Inferior parietal cortex (tissue), 1 donor: ENCODE data around the gene C21orf58.
"Not testable (repeated sequence)": the region's sequence is repeated elsewhere in the genome, so short reads cannot be mapped to it uniquely, and the experiment has no call there.

Experiments used
- DNase-seq: peaks from one replicate; pipeline ENCODE4 v3.0.0-alpha.2; 2016; ENCODE audit errors: extremely low spot score

Gene C21orf58

DNA sequence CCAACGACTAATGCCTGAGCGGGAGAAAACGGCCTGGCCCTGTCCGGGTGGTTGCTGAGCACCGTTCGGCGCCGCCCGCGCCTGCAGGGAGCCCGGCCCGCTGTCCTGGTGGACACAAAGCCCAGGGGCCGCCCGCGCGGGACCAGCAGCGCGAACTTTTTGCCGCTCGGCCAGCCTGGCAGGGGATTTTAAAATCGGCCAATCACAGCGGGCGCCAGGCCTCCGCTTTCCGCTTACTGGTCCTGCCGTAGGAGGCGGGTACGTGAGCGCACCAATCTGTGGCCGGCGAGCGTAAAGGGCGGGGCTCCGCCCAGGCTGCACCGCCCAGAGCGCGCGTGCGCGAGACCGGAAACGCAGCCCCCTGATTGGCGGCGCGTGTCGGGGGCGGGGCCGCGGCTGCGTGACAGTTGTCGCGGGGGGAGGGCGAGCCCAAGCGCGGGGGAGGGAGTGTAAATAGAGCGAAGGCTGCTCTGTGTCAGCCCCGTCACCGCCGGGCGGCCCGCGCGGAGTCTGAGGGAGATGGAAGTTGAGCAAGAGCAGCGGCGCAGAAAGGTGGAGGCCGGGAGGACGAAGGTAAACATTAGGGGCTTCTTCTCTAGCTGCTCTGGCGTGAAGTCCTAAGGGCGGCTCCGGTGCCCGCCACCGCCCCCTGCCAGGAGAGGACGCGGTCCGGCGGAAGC, at the start of gene C21orf58, which contains the start of gene PCNT:
Gene C21orf58, minus strand, starts transcription at position 161 of the 680 bp plus-strand sequence. CDS start 1,132 bp downstream, outside the sequence.
Gene PCNT, plus strand, starts transcription at position 447 of the 680 bp plus-strand sequence. Its CDS starts 73 bp downstream, at position 520.
- peak; percentile 97 for DNase-seq

DNA sequence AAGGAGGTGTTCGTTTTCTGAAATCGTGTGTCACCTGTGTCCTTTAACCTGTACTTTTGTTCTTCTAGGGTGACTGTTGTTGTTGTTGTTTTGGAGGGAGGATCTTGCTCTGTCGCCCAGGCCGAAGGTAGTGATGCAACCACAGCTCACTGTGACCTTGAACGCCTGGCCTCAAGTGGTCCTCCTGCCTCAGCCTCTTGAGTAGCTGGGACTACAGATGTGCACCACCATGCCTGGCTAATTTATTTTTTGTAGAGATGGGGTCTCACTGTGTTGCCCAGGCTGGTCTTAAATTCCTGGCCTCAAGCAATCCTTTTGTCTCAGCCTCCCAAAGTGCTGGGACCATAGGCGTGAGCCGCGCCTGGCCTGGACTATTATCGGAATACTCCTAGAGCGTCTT, 49.3 kb upstream of the C21orf58 start:
- DNase-seq = not testable (repeated sequence)

DNA sequence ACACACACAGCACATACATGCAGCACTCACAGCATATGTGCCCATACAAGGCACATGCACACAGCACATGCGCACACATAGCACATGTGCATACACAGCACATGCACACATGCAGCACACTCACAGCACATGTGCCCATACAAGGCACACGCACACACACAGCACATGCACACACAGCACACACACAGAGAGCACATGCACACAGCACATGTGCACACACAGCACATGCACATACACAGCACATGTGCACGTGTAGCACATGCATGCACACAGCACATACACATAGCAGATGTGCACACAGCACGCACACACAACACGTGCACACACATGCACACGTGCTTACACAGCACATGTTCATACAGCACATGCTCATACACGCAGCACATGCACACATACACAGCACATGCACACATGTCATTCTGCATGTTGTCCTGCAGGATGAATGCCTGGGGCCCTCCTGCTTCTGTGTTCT, 48.4 kb upstream of the C21orf58 start:
- no peak for DNase-seq

DNA sequence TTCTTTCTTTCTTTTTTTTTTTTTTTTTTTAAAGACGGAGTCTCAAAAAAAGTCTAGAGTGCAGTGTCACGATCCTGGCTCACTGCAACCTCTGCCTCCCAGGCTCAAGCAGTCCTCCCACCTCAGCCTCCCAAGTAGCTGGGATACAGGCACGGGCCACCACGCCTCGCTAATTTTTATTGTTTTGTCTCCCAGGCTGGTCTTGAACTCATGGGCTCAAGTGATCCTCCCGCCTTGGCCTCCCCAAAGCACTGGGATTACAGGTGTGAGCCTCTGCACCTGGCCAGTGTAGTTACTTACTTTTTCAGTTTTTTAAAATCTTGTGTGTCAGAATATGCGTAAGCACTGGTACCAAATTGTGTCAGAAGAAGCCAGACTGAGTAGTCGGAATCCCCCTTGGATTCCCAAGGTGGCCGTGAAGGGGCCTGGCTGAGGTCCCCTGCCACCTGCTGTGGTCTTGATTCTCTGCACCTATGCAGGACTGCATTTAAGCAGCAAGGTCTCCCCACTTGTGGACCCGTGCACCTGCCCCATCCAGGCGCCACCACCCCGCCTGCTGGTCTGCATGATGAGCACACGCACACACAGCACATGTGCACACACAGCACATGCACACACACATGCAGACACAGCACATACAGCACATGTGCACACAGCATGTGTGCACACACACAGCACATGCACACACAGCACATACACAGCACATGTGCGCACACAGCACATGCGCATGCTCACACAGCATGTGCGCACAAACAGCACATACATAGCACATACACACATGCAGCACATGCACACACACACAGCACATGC, 47.7 kb upstream of the C21orf58 start:
- DNase-seq = no peak

DNA sequence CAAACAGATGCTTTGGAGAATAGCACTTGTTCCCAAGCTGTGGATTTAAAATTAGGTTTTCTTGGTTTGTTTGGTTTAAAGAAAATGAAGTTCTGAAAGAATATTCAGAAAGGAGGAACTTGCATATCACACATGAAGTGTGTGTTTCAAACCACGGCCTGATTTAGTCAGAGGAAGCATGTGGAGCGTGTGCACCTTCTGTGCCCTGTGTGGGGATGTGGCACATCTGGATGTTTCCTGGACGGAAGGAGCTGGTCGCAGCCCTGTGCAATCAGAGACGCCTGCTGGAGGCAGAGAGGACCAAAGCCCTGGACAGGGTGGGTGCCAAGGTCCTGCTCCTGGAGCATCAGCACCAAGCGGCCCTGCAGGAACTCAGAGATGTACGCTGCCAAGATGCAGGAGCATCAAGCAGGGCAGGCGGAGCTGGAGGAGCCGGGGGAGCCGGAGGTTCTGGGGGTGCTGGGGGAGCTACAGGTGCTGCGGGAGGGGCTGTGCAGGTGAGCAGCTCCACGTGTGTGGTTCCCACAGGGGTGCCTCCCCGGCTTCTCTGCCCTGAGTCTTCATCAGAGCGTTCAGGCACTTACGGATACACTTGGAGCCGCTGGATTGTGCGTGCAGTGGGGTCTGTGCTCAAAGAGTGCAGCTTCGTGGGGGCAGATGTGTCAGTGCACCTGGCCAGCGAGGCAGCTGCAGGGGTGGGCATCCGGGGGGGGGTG, 46.0 kb upstream of the C21orf58 start:
- peak; percentile 5 for DNase-seq

DNA sequence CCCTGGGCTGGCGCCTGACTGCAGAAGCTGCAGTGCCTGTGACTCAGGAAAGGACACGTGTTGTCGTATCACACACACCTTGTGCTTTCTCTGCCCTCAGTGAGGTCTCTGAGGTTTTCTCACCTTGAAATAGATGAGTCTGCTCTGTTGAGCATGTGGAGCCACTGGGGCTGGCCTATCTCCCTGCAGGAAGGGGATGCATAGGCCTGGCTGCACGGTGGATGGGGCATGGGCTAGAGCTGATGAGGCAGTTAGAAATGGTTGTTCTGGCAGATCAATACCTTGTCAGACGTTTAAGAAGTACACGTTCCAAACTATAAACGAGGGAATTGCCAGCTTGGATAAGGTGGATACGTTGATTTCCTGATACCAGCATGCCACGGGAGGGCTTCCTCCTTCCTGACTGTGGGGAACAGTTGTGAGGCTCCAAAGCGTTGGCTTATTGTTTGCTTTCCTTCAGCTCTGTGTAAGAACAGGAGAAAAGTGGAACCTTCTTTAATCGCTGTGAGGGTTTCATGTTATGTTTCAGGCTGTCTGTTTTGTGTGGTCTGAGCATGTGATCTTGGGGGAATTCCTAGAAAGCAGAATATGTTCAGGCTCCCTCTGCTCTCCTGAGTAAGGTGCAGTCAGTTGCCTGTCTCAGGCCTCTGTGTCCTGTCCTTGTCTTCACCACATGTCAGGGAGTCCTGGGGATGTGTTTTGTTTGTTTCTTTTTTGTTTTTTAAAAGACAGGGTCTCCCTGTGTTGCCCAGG, 45.0 kb upstream of the C21orf58 start:
- no peak for DNase-seq

DNA sequence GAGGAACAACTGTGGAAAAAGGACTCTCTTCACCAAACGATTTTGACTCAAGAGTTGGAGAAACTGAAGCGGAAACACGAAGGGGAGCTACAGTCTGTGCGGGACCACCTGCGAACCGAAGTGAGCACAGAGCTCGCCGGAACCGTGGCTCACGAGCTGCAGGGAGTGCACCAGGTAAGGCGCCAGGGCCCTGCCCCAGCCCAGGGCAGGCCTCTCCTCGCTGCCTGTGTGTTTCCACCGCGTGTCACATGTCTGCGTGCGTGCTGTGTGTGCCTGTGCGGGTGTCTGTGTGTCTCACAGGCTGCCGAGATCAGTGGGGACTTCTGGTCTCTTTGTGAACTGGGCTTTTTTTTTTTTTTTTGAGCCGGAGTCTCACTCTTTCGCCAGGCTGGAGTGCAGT, 43.3 kb upstream of the C21orf58 start:
- DNase-seq = no peak

DNA sequence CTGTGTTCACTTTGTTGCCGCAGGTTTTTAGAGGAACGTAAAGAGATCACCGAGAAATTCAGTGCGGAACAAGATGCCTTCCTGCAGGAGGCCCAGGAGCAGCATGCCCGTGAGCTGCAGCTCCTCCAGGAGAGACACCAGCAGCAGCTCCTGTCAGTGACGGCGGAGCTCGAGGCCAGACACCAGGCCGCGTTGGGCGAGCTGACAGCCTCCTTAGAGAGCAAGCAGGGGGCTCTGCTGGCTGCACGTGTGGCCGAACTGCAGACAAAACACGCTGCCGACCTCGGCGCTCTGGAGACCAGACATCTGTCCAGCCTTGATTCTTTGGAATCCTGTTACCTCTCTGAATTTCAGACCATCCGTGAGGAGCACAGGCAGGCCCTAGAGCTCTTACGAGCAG, 42.9 kb upstream of the C21orf58 start:
- no peak for DNase-seq

DNA sequence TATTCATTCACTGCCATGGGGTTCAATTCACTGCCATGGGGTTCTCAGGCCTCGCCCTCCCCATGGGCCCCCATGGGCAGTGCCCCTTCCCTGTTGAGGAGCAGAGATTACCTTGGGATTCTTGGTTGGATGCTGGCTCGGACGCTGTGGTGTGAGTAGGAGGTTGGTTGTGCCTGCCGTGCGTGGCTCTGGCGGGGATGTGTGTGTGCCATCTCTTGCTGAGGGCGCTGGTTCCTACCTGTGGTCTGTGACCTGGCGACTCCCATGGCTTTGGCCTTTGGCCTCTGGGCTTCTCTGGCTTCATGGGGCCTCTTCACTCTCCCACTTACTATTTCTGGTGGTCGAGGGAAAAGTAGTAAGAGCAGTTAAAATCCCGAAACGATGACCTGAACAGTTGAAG, 42.4 kb upstream of the C21orf58 start:
- DNase-seq = no peak

DNA sequence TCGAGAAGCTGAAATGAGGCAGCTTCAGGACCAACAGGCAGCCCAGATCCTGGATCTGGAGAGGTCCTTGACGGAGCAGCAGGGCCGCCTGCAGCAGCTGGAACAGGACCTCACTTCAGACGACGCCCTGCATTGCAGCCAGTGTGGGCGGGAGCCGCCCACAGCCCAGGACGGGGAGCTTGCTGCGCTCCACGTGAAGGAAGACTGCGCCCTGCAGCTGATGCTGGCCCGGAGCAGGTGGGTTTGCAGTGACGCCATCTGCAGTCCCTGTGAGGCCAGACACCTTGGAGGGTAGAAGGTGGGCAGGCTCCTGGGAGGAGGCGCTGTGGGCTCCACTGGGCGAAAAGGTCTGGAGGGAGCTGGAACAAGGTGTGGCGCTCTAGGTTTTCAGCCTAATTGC, 40.0 kb upstream of the C21orf58 start:
- no peak for DNase-seq

DNA sequence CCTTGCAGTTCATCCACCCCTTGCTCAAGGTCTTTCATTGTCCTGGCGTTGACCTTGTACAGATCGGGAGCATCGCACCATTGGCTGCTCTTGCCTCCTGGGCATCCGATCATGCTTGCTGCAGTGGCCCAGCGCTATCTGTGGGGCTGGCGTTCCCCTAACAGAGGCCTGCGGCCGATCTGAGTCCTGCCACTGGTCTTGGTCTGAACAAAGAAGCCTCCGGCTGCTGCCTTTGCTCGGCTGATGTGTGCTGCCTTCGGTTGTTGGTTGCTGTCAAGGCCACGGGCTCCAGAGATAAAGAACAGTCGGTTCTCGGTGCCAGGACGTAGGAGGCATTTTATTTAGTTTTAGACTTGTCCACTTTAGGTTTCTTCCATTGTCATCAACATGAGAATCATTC, 39.3 kb upstream of the C21orf58 start:
- DNase-seq = no peak

DNA sequence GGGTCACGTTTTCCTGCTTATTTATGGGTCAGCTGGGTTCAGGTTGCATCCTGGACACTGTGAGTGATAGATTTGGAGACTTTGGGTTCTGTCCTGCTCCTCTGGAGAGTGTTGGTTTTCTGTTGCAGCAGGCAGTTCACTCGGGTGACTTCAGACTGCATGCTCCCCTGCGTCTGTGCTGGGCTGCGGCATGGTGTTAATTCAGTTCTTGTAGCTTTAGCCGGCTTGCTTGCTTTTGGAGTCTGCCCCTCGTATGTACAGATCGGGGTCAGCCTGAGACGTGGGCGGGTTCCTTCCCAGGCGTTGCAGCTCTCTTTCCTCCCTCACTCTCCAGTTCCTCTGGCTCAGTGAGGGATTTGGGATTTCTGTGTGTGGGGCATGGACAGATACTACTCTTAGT, 38.3 kb upstream of the C21orf58 start:
- DNase-seq = peak; percentile 7

DNA sequence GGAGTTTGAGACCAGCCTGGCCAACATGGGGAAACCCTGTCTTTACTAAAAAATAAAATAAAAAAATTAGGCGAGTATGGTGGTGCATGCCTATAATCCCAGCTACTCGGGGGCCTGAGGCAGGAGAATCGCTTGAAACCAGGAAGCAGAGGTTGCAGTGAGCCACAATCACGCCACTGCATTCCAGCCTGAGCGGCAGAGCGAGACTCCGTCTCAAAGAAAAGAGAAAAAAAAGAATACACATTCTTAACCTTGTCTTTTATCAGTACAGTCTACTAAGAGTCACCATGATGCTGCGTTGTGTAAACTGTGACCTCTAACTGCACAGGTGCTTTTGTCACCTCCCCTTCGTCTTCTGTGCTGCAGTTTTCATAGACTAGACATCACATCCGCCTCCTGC, 37.5 kb upstream of the C21orf58 start:
- DNase-seq = no peak

DNA sequence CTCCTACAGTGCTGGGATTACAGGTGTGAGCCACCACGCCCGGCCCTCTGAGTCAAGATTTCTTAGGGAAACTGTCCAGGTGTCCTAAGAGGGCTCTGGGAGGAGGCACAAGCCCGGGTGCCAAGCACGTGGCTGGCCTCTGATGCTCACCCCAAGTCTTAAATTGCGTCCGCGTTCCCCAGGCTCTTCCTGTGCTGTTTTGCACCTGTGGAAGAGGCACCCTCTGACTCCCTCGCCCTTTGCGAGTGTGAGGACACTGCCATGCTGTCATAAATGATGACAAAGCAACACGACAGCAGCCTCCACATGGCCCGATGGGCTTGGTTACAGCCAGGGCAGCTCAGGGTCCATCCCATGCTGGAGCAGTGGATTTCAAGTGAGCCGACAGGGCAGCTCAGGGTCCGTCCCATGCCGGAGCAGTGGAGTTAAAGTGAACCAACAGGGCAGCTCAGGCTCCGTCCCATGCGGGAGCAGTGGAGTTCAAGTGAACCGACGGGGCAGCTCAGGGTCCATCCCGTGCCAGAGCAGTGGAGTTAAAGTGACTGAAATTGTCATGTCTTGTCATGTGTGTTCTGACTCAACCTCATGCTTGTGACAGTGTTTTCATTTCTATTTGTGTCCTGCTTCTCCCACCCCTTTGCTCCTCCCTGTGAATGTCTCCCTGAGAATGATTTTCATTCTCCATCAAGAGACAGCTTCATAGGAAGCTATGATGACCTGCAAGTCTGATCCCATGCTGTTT, 34.2 kb upstream of the C21orf58 start:
- no peak for DNase-seq

DNA sequence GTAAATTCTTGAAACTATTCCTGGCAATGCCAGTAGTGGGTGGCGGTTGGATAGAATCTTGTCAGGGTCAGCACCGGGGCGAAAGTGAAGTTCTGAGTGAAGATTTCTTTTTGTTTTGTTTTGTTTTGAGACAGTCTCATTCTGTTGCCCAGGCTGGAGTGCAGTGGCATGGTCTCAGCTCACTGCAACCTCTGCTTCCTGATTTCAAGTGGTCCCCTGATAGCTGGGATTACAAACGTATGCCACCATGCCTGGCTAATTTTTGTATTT, 33.6 kb upstream of the C21orf58 start:
- no peak for DNase-seq

DNA sequence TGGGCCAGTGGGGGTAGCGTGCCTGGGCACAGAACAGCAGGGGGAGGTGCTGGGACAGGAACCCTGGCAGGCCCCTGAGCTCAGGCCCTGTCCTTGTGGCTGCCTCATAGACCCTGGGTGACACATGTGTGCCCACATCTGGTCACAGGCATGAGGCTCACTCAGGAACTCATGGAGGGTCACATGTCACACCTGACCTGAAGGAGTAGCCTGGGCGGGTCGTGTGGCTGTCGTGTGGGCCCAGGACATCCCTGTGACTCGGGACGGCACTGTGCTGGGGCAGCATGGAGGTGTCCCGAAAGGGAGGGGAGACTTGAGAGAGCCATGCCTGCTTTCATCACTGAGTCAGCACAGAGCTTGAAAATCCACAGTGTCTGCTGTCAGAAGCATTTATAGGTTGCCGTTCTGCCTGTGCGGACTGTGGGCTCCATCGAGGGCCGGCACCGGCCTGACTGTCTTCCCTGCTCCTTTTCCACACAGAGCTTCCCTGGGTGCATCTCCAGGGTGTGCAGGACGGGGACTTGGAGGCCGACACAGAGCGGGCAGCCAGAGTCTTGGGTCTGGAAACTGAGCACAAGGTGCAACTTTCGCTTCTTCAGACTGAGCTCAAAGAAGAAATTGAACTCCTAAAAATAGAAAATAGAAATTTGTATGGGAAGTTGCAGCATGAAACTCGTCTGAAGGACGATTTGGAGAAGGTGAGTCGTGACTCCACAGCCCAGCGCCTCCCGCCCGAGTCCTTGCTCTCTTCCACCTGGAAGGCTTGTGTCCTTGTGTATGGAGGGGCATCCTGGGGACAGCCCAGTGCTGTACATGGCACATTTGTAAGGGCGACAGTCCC, 33.0 kb upstream of the C21orf58 start:
- DNase-seq = no peak

DNA sequence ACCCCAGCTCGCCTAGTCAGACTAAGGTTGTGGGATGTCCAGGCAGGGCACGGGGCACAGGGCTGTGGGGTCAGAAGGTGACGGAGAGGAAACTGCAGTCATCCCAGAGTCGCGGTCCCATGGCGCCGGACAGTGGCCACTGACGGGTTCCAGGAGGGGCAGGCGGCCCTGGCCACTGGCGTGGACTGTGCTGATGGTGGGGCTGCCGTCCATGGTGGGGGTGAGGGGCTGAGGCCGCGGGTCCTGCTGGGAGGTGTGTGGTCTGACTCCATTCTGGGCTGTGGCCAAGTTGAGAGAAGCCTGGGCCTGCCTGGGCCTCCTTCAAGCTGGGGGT, 32.3 kb upstream of the C21orf58 start:
- DNase-seq = no peak

DNA sequence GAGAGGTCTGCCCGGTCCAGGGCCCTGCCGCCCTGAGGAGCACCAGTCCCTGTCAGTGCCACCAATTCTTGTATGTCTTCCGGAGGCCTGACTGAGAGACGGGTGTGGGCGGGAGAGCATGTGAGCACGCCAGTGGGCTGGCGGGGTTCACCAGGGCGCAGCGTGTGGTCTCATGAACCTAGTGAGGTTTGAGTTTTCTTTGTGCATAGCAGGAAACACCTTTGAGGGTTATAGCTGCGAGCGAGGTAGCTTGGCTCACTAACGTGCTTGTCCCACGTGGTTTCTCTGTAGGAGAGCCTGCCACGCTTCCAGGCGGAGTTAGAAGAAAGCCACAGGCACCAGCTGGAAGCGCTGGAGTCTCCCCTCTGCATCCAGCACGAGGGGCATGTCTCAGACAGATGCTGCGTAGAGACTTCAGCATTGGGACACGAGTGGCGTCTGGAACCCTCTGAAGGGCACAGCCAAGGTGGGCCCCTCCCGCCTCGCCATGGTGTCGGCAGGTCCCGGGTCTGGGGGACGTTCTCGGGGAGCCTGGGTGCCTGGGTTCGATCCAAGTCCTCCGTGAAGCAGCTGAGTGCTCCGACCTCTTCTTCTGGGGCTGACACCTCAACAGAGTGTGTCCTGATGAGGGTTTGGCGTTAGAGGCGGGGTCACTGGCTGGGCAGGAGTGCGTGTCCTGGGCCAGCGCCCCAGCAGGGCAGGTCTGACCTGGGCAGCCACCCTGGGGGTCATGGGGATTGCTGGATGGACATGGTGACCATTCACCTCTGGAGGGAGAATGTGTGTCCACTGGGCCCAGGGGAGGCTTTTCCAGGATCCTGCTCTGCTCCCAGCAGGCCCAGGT, 31.7 kb upstream of the C21orf58 start:
- no peak for DNase-seq

DNA sequence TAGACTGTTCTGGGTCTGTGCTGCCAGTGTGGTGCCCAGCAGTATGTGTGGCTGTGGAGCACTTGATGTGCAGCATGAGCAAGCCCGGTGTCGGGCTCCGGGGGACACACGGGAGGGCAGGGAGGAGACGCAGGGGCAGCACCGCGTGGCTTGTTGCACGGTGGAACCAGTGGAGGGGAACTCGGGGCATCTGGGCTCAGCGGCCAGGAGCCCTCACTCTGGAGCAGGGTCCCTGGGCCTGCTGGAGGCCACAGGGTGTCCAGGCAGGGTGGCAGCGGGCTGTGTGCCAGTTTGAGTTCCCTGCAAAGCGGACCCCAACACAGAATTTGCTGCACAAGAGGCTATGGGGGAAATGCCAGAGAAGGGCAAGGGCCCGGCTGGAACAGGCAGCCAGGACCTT, 30.8 kb upstream of the C21orf58 start:
- no peak for DNase-seq

DNA sequence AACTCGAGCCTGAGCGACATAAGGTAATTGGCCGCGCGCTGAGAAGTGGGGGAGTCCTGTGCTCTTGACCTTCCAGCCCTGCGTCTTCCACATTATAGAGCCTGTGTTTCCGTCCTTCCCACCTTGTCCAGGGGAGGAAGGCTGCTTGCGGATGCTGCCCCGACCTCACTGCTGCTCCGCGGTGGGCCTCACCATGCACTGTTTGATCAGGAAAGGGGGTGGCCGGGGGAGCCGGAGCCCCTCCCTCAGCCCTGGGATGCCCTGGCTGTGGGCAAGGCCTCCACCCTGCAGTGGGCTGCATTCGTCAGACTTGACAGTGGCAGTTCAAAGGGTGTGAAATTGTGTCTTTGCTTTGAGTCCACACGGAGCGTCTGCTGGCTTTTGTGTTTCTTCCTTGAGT, 30.4 kb upstream of the C21orf58 start:
- DNase-seq = no peak
